OCI-M1 (cell line): Measurements from ENCODE around the gene ZNF705A.
"Not testable (repeated sequence)": the region's sequence is repeated elsewhere in the genome, so short reads cannot be mapped to it uniquely, and the experiment has no call there.

Experiments used
- DNase-seq: peaks from one replicate; lab custom pipeline; 2025; lab: John Stamatoyannopoulos, UW

The ZNF705A gene

GRCh38 chr12:8156845-8157244 is at the start of gene ZNF705A:
TSS of gene ZNF705A (plus strand) at chr12:8157015. CDS start at chr12:8172626, 15,611 bp downstream.
- DNase-seq = peak; percentile 92

GRCh38 chr12:8108808-8109398 is 47.9 kb upstream of the ZNF705A start:
- DNase-seq = peak; percentile 88

- DNase-seq = not testable (repeated sequence)
Observed at GRCh38 chr12:8113117-8113516, 43.7 kb upstream of the ZNF705A start.

GRCh38 chr12:8120072-8120713 is 36.6 kb upstream of the ZNF705A start:
- DNase-seq = no peak

- peak; percentile 40 for DNase-seq
Observed at GRCh38 chr12:8123124-8123912, 33.5 kb upstream of the ZNF705A start, which contains the start of gene CLEC4A. TSS of gene CLEC4A (plus strand) at chr12:8123617. CDS start at chr12:8123879, 262 bp downstream.

GRCh38 chr12:8127138-8127537 is 29.7 kb upstream of the ZNF705A start:
- peak; percentile 86 for DNase-seq

GRCh38 chr12:8133636-8134397 is 23.0 kb upstream of the ZNF705A start:
- DNase-seq = not testable (repeated sequence)

- DNase-seq = not testable (repeated sequence)
Observed at GRCh38 chr12:8134398-8134930, 22.4 kb upstream of the ZNF705A start.

GRCh38 chr12:8141647-8142046 is 15.2 kb upstream of the ZNF705A start:
- DNase-seq = not testable (repeated sequence)

- DNase-seq = peak; percentile 7
Observed at GRCh38 chr12:8143261-8143660, 13.6 kb upstream of the ZNF705A start.

GRCh38 chr12:8145754-8146441 is 10.9 kb upstream of the ZNF705A start:
- DNase-seq = no peak

- no peak for DNase-seq
Observed at GRCh38 chr12:8146442-8146771, 10.4 kb upstream of the ZNF705A start.

- no peak for DNase-seq
Observed at GRCh38 chr12:8154526-8154925, 2.3 kb upstream of the ZNF705A start.

- DNase-seq = no peak
Observed at GRCh38 chr12:8156416-8156815, 399 bp upstream of the ZNF705A start.

- peak; percentile 38 for DNase-seq
Observed at GRCh38 chr12:8157484-8158198, 826 bp downstream of the ZNF705A start.

- DNase-seq = not testable (repeated sequence)
Observed at GRCh38 chr12:8172911-8173310, 16.1 kb downstream of the ZNF705A start.

GRCh38 chr12:8179989-8180585 is 23.3 kb downstream of the ZNF705A start:
- peak; percentile 66 for DNase-seq

- DNase-seq = not testable (repeated sequence)
Observed at GRCh38 chr12:8181271-8181670, 24.5 kb downstream of the ZNF705A start.

- DNase-seq = not testable (repeated sequence)
Observed at GRCh38 chr12:8182923-8183322, 26.1 kb downstream of the ZNF705A start.

GRCh38 chr12:8183346-8183745 is 26.5 kb downstream of the ZNF705A start:
- DNase-seq = not testable (repeated sequence)
